ENCODE measurements around the gene KLHDC2.

DNA sequence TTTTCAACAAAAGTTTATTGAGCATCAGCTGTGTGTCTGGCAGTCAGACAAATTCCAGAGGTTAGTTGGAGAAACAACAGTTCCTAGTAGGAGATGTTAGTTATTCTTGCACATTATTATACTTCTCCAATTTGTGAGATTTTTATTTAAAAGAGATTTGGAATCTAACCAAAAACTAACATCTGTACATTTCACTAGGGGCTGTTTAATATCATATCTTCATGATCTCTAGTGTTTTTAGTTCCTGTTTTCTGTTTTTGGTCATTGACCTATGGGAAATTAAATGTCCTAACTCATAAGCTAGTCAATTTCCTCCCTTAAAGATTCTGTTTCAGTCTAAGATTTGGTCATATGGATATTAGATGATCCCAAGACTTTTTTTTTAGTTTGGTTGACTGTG is 34.1 kb upstream of the KLHDC2 start:
- TF ChIP-seq, protein P1, sequence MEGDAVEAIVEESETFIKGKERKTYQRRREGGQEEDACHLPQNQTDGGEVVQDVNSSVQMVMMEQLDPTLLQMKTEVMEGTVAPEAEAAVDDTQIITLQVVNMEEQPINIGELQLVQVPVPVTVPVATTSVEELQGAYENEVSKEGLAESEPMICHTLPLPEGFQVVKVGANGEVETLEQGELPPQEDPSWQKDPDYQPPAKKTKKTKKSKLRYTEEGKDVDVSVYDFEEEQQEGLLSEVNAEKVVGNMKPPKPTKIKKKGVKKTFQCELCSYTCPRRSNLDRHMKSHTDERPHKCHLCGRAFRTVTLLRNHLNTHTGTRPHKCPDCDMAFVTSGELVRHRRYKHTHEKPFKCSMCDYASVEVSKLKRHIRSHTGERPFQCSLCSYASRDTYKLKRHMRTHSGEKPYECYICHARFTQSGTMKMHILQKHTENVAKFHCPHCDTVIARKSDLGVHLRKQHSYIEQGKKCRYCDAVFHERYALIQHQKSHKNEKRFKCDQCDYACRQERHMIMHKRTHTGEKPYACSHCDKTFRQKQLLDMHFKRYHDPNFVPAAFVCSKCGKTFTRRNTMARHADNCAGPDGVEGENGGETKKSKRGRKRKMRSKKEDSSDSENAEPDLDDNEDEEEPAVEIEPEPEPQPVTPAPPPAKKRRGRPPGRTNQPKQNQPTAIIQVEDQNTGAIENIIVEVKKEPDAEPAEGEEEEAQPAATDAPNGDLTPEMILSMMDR (IDR thresholded peaks at IDR 0.05; ENCODE audit: low read depth, low read length, poor library complexity, severe bottlenecking): no peak
- no peak for TF ChIP-seq EZH2phosphoT487 (IDR thresholded peaks at IDR 0.05; ENCODE audit: borderline replicate concordance, low read length)

Data from DOHH2 (cell line).